Ishikawa (cell line): ENCODE measurements around the gene BCAP31.

Source experiments
- CEBPB ChIP-seq: IDR thresholded peaks from 2 replicates; pipeline ENCODE4 v1.6.1; 2012
- CREB1 ChIP-seq: IDR thresholded peaks from 2 replicates; pipeline ENCODE4 v1.6.1; 2012; ENCODE audit warnings: low read depth
- EGR1 ChIP-seq: IDR thresholded peaks from 2 replicates; pipeline ENCODE4 v1.6.1; 2012
- EP300 ChIP-seq: IDR thresholded peaks from 2 replicates; pipeline ENCODE4 v1.6.1; 2012; ENCODE audit warnings: borderline replicate concordance
- FOXM1 ChIP-seq: IDR thresholded peaks from 2 replicates; pipeline ENCODE4 v1.6.1; 2012; ENCODE audit warnings: low read depth, borderline replicate concordance
- NFIC ChIP-seq: IDR thresholded peaks from 2 replicates; pipeline ENCODE4 v1.6.1; 2012
- RAD21 ChIP-seq: IDR thresholded peaks from 2 replicates; pipeline ENCODE4 v1.6.1; 2012; ENCODE audit warnings: low read depth
- TAF1 ChIP-seq: IDR thresholded peaks from 2 replicates; pipeline ENCODE4 v1.6.1; 2012; ENCODE audit warnings: low read depth, mild to moderate bottlenecking
- TCF12 ChIP-seq: IDR thresholded peaks from 2 replicates; pipeline ENCODE4 v1.6.1; 2012; ENCODE audit warnings: low read depth
- TEAD4 ChIP-seq: IDR thresholded peaks from 2 replicates; pipeline ENCODE4 v1.6.1; 2012
- USF1 ChIP-seq: IDR thresholded peaks from 2 replicates; pipeline ENCODE4 v1.6.1; 2012
- YY1 ChIP-seq: IDR thresholded peaks from 2 replicates; pipeline ENCODE4 v1.6.1; 2012; ENCODE audit warnings: low read depth
- ZBTB7A ChIP-seq: IDR thresholded peaks from 2 replicates; pipeline ENCODE4 v1.6.1; 2012; ENCODE audit warnings: low read depth
- TF ChIP-seq, protein P1 (sequence below): IDR thresholded peaks from 2 replicates; pipeline ENCODE4 v1.6.1; 2012
- TF ChIP-seq, protein P2 (sequence below): IDR thresholded peaks from 2 replicates; pipeline ENCODE4 v1.6.1; 2012; ENCODE audit warnings: low read depth, mild to moderate bottlenecking

Gene BCAP31

GRCh38 chrX:153736071-153736820, 12.1 kb upstream of the BCAP31 start:
- TF ChIP-seq, protein P1, sequence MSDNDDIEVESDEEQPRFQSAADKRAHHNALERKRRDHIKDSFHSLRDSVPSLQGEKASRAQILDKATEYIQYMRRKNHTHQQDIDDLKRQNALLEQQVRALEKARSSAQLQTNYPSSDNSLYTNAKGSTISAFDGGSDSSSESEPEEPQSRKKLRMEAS: no peak
- TF ChIP-seq ZBTB7A (no peak), EGR1 (no peak), TEAD4 (no peak), USF1 (no peak), YY1 (no peak), FOXM1 (no peak)

DNA sequence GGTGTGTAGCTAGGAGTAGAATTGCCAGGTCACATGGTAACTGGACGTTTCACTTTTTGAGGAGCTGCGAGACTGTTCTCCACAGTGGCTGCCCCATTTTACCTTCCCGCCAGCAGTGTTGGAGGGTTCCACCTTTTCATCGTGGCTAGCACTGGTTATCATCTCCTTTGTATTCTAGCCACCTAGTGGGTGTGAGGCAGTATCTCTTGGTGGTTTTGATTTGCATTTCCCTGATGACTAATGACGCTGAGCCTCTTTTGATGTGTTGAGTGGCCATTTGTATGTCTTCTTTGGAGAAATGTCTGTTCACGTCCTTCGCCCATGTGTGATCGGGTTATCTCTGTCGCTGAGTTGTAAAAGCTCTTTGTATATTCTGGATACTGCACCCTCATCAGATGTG, 11.1 kb upstream of the BCAP31 start:
- no peak for TF ChIP-seq TAF1
- TF ChIP-seq NFIC: no peak
- no peak for TF ChIP-seq EP300
- no peak for TF ChIP-seq TEAD4
- no peak for TF ChIP-seq YY1
- TF ChIP-seq TCF12: no peak
- TF ChIP-seq, protein P1: no peak
- TF ChIP-seq CEBPB: no peak
- no peak for TF ChIP-seq ZBTB7A
- no peak for TF ChIP-seq FOXM1
- no peak for TF ChIP-seq USF1
- no peak for TF ChIP-seq RAD21
- no peak for TF ChIP-seq EGR1
- no peak for TF ChIP-seq CREB1
- TF ChIP-seq, protein P2, sequence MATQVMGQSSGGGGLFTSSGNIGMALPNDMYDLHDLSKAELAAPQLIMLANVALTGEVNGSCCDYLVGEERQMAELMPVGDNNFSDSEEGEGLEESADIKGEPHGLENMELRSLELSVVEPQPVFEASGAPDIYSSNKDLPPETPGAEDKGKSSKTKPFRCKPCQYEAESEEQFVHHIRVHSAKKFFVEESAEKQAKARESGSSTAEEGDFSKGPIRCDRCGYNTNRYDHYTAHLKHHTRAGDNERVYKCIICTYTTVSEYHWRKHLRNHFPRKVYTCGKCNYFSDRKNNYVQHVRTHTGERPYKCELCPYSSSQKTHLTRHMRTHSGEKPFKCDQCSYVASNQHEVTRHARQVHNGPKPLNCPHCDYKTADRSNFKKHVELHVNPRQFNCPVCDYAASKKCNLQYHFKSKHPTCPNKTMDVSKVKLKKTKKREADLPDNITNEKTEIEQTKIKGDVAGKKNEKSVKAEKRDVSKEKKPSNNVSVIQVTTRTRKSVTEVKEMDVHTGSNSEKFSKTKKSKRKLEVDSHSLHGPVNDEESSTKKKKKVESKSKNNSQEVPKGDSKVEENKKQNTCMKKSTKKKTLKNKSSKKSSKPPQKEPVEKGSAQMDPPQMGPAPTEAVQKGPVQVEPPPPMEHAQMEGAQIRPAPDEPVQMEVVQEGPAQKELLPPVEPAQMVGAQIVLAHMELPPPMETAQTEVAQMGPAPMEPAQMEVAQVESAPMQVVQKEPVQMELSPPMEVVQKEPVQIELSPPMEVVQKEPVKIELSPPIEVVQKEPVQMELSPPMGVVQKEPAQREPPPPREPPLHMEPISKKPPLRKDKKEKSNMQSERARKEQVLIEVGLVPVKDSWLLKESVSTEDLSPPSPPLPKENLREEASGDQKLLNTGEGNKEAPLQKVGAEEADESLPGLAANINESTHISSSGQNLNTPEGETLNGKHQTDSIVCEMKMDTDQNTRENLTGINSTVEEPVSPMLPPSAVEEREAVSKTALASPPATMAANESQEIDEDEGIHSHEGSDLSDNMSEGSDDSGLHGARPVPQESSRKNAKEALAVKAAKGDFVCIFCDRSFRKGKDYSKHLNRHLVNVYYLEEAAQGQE: no peak

- TF ChIP-seq, protein P1: no peak
- no peak for TF ChIP-seq ZBTB7A
- TF ChIP-seq EGR1: no peak
- TF ChIP-seq, protein P2: no peak
- TF ChIP-seq RAD21: no peak
- TF ChIP-seq CEBPB: no peak
- TF ChIP-seq NFIC: no peak
- no peak for TF ChIP-seq USF1
- no peak for TF ChIP-seq TAF1
- TF ChIP-seq YY1: no peak
- no peak for TF ChIP-seq TCF12
- no peak for TF ChIP-seq TEAD4
- TF ChIP-seq EP300: no peak
- TF ChIP-seq FOXM1: no peak
- TF ChIP-seq CREB1: no peak
Observed at GRCh38 chrX:153734871-153735270, 10.7 kb upstream of the BCAP31 start.

GRCh38 chrX:153733651-153734240, 9.6 kb upstream of the BCAP31 start:
- no peak for TF ChIP-seq EGR1
- no peak for TF ChIP-seq CREB1
- TF ChIP-seq, protein P2: no peak
- no peak for TF ChIP-seq YY1
- TF ChIP-seq ZBTB7A: no peak
- no peak for TF ChIP-seq TAF1
- no peak for TF ChIP-seq CEBPB
- TF ChIP-seq TEAD4: no peak
- no peak for TF ChIP-seq EP300
- no peak for TF ChIP-seq NFIC
- no peak for TF ChIP-seq TCF12
- TF ChIP-seq RAD21: no peak
- TF ChIP-seq FOXM1: no peak
- TF ChIP-seq USF1: no peak
- TF ChIP-seq, protein P1: no peak
